Ectodermal cell (in vitro differentiated cells): ENCODE data around the gene LDLRAD4.

Experiments
- H3K27ac ChIP-seq: 2 replicates; pipeline ENCODE4 v1.7.0; 2013; ENCODE audit warnings: mild to moderate bottlenecking, low read depth, low read length; ENCODE audit not compliant: insufficient read depth, poor library complexity, severe bottlenecking
- H3K27me3 ChIP-seq: 2 replicates; pipeline ENCODE4 v1.7.0; 2013; ENCODE audit warnings: mild to moderate bottlenecking, low read length; ENCODE audit not compliant: insufficient read depth, control insufficient read depth, poor library complexity, severe bottlenecking
- H3K36me3 ChIP-seq: one replicate; pipeline ENCODE4 v1.7.0; 2013; ENCODE audit warnings: low read length; ENCODE audit not compliant: control insufficient read depth, insufficient read depth
- H3K4me1 ChIP-seq: one replicate; pipeline ENCODE4 v1.7.0; 2013; ENCODE audit warnings: low read length; ENCODE audit not compliant: control insufficient read depth, insufficient read depth
- H3K4me3 ChIP-seq: 2 replicates; pipeline ENCODE4 v1.7.0; 2013; ENCODE audit warnings: low read depth, low read length, control low read depth; ENCODE audit not compliant: insufficient read depth
- H3K9me3 ChIP-seq: 2 replicates; pipeline ENCODE4 v1.7.0; 2013; ENCODE audit warnings: mild to moderate bottlenecking, low read length, moderate library complexity; ENCODE audit not compliant: control insufficient read depth
- WGBS, 2 experiments: methylation state at CpG; one replicate each; pipeline ENCODE4 v1.1.7; 2013; ENCODE audit warnings: missing lambda C conversion rate in 2 of 2; 5-methylcytosine and 5-hydroxymethylcytosine counted together

LDLRAD4 gene

GRCh38 chr18:13292736-13293135 lies 74.2 kb downstream of the LDLRAD4 start:
- no peaks in the 10 kb centered on the region for H3K36me3 ChIP-seq
- H3K4me3 ChIP-seq: no peak overlapping the region
- WGBS, 2 experiments: 90 to 92% methylated on average over 12 of the region's 12 CpGs
- no peaks in the 10 kb centered on the region for H3K27me3 ChIP-seq
- no peaks in the 10 kb centered on the region for H3K9me3 ChIP-seq
- H3K27ac ChIP-seq: no peak overlapping the region
- H3K4me1 ChIP-seq: no peaks in the 10 kb centered on the region

GRCh38 chr18:13294309-13294708 lies 75.7 kb downstream of the LDLRAD4 start:
- Histone ChIP-seq H3K27ac (no peak overlapping the region), H3K4me1 (no peaks in the 10 kb centered on the region)
- WGBS, 2 experiments: 95 to 96% methylated on average over 13 to 14 of the region's 14 CpGs

GRCh38 chr18:13295894-13296293 lies 77.3 kb downstream of the LDLRAD4 start:
- H3K36me3 ChIP-seq: no peaks in the 10 kb centered on the region
- H3K4me1 ChIP-seq: no peaks in the 10 kb centered on the region
- WGBS, 2 experiments: 93% methylated on average over 16 of the region's 16 CpGs

More at GRCh38 chr18:13294309-13294708, 75.7 kb downstream of the LDLRAD4 start:
- H3K4me3 ChIP-seq: no peak overlapping the region
- H3K36me3 ChIP-seq: no peaks in the 10 kb centered on the region
- H3K27me3 ChIP-seq: no peaks in the 10 kb centered on the region
- H3K9me3 ChIP-seq: no peaks in the 10 kb centered on the region

GRCh38 chr18:13296867-13297574 lies 78.5 kb downstream of the LDLRAD4 start:
- H3K36me3 ChIP-seq: no peaks in the 10 kb centered on the region
- no peak overlapping the region for H3K4me3 ChIP-seq
- 92 to 93% methylated on average over 15 of the region's 15 CpGs for WGBS, 2 experiments
- peaks cover 6% of the 10 kb centered on the region for H3K4me1 ChIP-seq
- no peaks in the 10 kb centered on the region for H3K27me3 ChIP-seq
- no peaks in the 10 kb centered on the region for H3K9me3 ChIP-seq
- H3K27ac ChIP-seq: no peak overlapping the region

More at GRCh38 chr18:13295894-13296293, 77.3 kb downstream of the LDLRAD4 start:
- no peak overlapping the region for H3K27ac ChIP-seq
- H3K9me3 ChIP-seq: no peaks in the 10 kb centered on the region
- H3K4me3 ChIP-seq: no peak overlapping the region
- no peaks in the 10 kb centered on the region for H3K27me3 ChIP-seq

- H3K4me1 ChIP-seq: peaks cover 6% of the 10 kb centered on the region
- no peaks in the 10 kb centered on the region for H3K27me3 ChIP-seq
- no peak overlapping the region for H3K27ac ChIP-seq
- H3K9me3 ChIP-seq: no peaks in the 10 kb centered on the region
- 94 to 96% methylated on average over 10 of the region's 10 CpGs for WGBS, 2 experiments
- H3K36me3 ChIP-seq: no peaks in the 10 kb centered on the region
- no peak overlapping the region for H3K4me3 ChIP-seq
Measured at GRCh38 chr18:13298262-13298661, 79.7 kb downstream of the LDLRAD4 start.

GRCh38 chr18:13300029-13300428 lies 81.5 kb downstream of the LDLRAD4 start:
- Histone ChIP-seq H3K4me1 (peaks cover 6% of the 10 kb centered on the region), H3K27ac (no peak overlapping the region), H3K36me3 (no peaks in the 10 kb centered on the region), H3K27me3 (no peaks in the 10 kb centered on the region), H3K9me3 (no peaks in the 10 kb centered on the region), H3K4me3 (no peak overlapping the region)
- 84 to 86% methylated on average over 6 of the region's 6 CpGs for WGBS, 2 experiments

GRCh38 chr18:13300796-13301195 lies 82.2 kb downstream of the LDLRAD4 start:
- 91 to 94% methylated on average over 17 of the region's 17 CpGs for WGBS, 2 experiments
- Histone ChIP-seq H3K9me3 (no peaks in the 10 kb centered on the region), H3K4me1 (peaks cover 6% of the 10 kb centered on the region), H3K27ac (no peak overlapping the region), H3K4me3 (no peak overlapping the region), H3K36me3 (no peaks in the 10 kb centered on the region), H3K27me3 (no peaks in the 10 kb centered on the region)

GRCh38 chr18:13302040-13302439 lies 83.5 kb downstream of the LDLRAD4 start:
- Histone ChIP-seq H3K27me3 (no peaks in the 10 kb centered on the region), H3K4me3 (no peak overlapping the region), H3K27ac (no peak overlapping the region), H3K4me1 (peaks cover 6% of the 10 kb centered on the region), H3K9me3 (no peaks in the 10 kb centered on the region), H3K36me3 (no peaks in the 10 kb centered on the region)
- WGBS, 2 experiments: 60 to 62% methylated on average over 6 of the region's 6 CpGs

- Histone ChIP-seq H3K4me3 (no peak overlapping the region), H3K27ac (no peak overlapping the region), H3K4me1 (peaks cover 6% of the 10 kb centered on the region), H3K36me3 (no peaks in the 10 kb centered on the region), H3K27me3 (no peaks in the 10 kb centered on the region), H3K9me3 (no peaks in the 10 kb centered on the region)
- 90 to 92% methylated on average over 8 of the region's 8 CpGs for WGBS, 2 experiments
Measured at GRCh38 chr18:13302457-13303225, 84.1 kb downstream of the LDLRAD4 start.

GRCh38 chr18:13303756-13304364 lies 85.3 kb downstream of the LDLRAD4 start:
- H3K27ac ChIP-seq: no peak overlapping the region

More at GRCh38 chr18:13303756-13304364, 85.3 kb downstream of the LDLRAD4 start:
- H3K4me1 ChIP-seq: peaks cover 6% of the 10 kb centered on the region
- 92 to 94% methylated on average over 6 of the region's 6 CpGs for WGBS, 2 experiments
- no peaks in the 10 kb centered on the region for H3K27me3 ChIP-seq
- no peaks in the 10 kb centered on the region for H3K36me3 ChIP-seq
- no peak overlapping the region for H3K4me3 ChIP-seq
- no peaks in the 10 kb centered on the region for H3K9me3 ChIP-seq
